ACC112 (cell line): ENCODE results near the gene REEP1.
"Not testable (repeated sequence)": the region's sequence is repeated elsewhere in the genome, so short reads cannot be mapped to it uniquely, and the experiment has no call there.

ENCODE experiments used
- H2AFZ ChIP-seq: fragments of 200-600 bp; sonication (generic); one replicate; pipeline ENCODE4 v1.6.0; 2017; ENCODE audit warnings: antibody characterized with exemption, low read length; ENCODE audit not compliant: unreplicated experiment
- H3K27ac ChIP-seq: fragments of 200-600 bp; sonication (generic); 2 replicates; pipeline ENCODE4 v1.5.1; 2014; ENCODE audit warnings: low read depth, mild to moderate bottlenecking, antibody characterized with exemption, low read length, moderate library complexity
- H3K27me3 ChIP-seq: fragments of 200-600 bp; sonication (generic); 2 replicates; pipeline ENCODE4 v1.6.1; 2014; ENCODE audit warnings: mild to moderate bottlenecking, antibody characterized with exemption, low read length, moderate library complexity, mixed read lengths; ENCODE audit not compliant: insufficient read depth
- H3K36me3 ChIP-seq: fragments of 200-600 bp; sonication (generic); 2 replicates; pipeline ENCODE4 v1.6.1; 2016; ENCODE audit warnings: mild to moderate bottlenecking, antibody characterized with exemption, low read length, moderate library complexity, mixed read lengths; ENCODE audit not compliant: insufficient read depth
- H3K4me1 ChIP-seq: fragments of 200-600 bp; sonication (generic); one replicate; pipeline ENCODE4 v1.6.1; 2016; ENCODE audit warnings: low read length, mixed read lengths; ENCODE audit not compliant: insufficient read depth, unreplicated experiment, control insufficient read depth
- H3K4me3 ChIP-seq: fragments of 200-600 bp; sonication (generic); 2 replicates; pipeline ENCODE4 v1.5.1; 2014; ENCODE audit warnings: mild to moderate bottlenecking, low read depth, low read length
- H3K79me2 ChIP-seq: fragments of 200-600 bp; sonication (generic); one replicate; pipeline ENCODE4 v1.6.0; 2016; ENCODE audit warnings: low read length; ENCODE audit not compliant: control insufficient read depth, unreplicated experiment, insufficient read depth

REEP1 gene

GRCh38 chr2:86235196-86235980, 102.0 kb downstream of the REEP1 start:
- Histone ChIP-seq H3K36me3 (no peaks in the 10 kb centered on the region), H3K27ac (no peak overlapping the region)

GRCh38 chr2:86234563-86235131, 102.8 kb downstream of the REEP1 start:
- no peak overlapping the region for H2AFZ ChIP-seq
- H3K36me3 ChIP-seq = no peaks in the 10 kb centered on the region
- no peaks in the 10 kb centered on the region for H3K4me1 ChIP-seq
- no peak overlapping the region for H3K4me3 ChIP-seq
- H3K79me2 ChIP-seq = no peaks in the 10 kb centered on the region
- H3K27me3 ChIP-seq = peaks cover 24% of the 10 kb centered on the region
- no peak overlapping the region for H3K27ac ChIP-seq

More at GRCh38 chr2:86235196-86235980, 102.0 kb downstream of the REEP1 start:
- no peaks in the 10 kb centered on the region for H3K79me2 ChIP-seq
- H3K27me3 ChIP-seq = peaks cover 26% of the 10 kb centered on the region
- no peak overlapping the region for H3K4me3 ChIP-seq
- no peaks in the 10 kb centered on the region for H3K4me1 ChIP-seq
- H2AFZ ChIP-seq = no peak overlapping the region

- Histone ChIP-seq H3K4me3 (no peak overlapping the region), H3K4me1 (no peaks in the 10 kb centered on the region), H3K36me3 (no peaks in the 10 kb centered on the region), H3K79me2 (no peaks in the 10 kb centered on the region), H3K27ac (no peak overlapping the region), H2AFZ (no peak overlapping the region), H3K27me3 (peaks cover 13% of the 10 kb centered on the region)
Observed at GRCh38 chr2:86233436-86233835, 104.0 kb downstream of the REEP1 start.

GRCh38 chr2:86232910-86233309, 104.5 kb downstream of the REEP1 start:
- Histone ChIP-seq H3K36me3 (no peaks in the 10 kb centered on the region), H3K27ac (no peak overlapping the region), H3K27me3 (peaks cover 10% of the 10 kb centered on the region; the same call in 1 of the 2 replicates), H2AFZ (no peak overlapping the region), H3K4me3 (no peak overlapping the region), H3K79me2 (no peaks in the 10 kb centered on the region), H3K4me1 (no peaks in the 10 kb centered on the region)

- no peaks in the 10 kb centered on the region for H3K36me3 ChIP-seq
- no peaks in the 10 kb centered on the region for H3K79me2 ChIP-seq
- H3K27me3 ChIP-seq = peaks cover 10% of the 10 kb centered on the region; the same call in 1 of the 2 replicates
- H3K4me3 ChIP-seq = no peak overlapping the region
- H3K4me1 ChIP-seq = no peaks in the 10 kb centered on the region
- no peak overlapping the region for H2AFZ ChIP-seq
- no peak overlapping the region for H3K27ac ChIP-seq
Observed at GRCh38 chr2:86232373-86232784, 105.0 kb downstream of the REEP1 start.

GRCh38 chr2:86231680-86232372, 105.6 kb downstream of the REEP1 start:
- Histone ChIP-seq H3K27ac (no peak overlapping the region), H2AFZ (no peak overlapping the region), H3K4me3 (no peak overlapping the region), H3K27me3 (peaks cover 10% of the 10 kb centered on the region; the same call in 1 of the 2 replicates), H3K79me2 (no peaks in the 10 kb centered on the region), H3K4me1 (no peaks in the 10 kb centered on the region), H3K36me3 (no peaks in the 10 kb centered on the region)

GRCh38 chr2:86230961-86231360, 106.5 kb downstream of the REEP1 start:
- Histone ChIP-seq H3K4me3 (no peak overlapping the region), H3K36me3 (no peaks in the 10 kb centered on the region), H3K27me3 (peaks cover 10% of the 10 kb centered on the region; the same call in 1 of the 2 replicates), H2AFZ (no peak overlapping the region), H3K4me1 (no peaks in the 10 kb centered on the region), H3K79me2 (no peaks in the 10 kb centered on the region), H3K27ac (no peak overlapping the region)

GRCh38 chr2:86229221-86229620, 108.2 kb downstream of the REEP1 start:
- H3K27ac ChIP-seq = no peak overlapping the region

GRCh38 chr2:86228574-86228973, 108.9 kb downstream of the REEP1 start:
- H2AFZ ChIP-seq, H3K36me3 ChIP-seq, H3K4me3 ChIP-seq, H3K27ac ChIP-seq, H3K79me2 ChIP-seq, H3K27me3 ChIP-seq, H3K4me1 ChIP-seq: not testable (repeated sequence)

More at GRCh38 chr2:86229221-86229620, 108.2 kb downstream of the REEP1 start:
- Histone ChIP-seq H3K27me3 (no peaks in the 10 kb centered on the region), H3K79me2 (no peaks in the 10 kb centered on the region), H3K4me1 (no peaks in the 10 kb centered on the region), H3K4me3 (no peak overlapping the region), H3K36me3 (no peaks in the 10 kb centered on the region), H2AFZ (no peak overlapping the region)

GRCh38 chr2:86227685-86228084, 109.7 kb downstream of the REEP1 start:
- Histone ChIP-seq H3K27ac (no peak overlapping the region), H2AFZ (no peak overlapping the region), H3K79me2 (no peaks in the 10 kb centered on the region), H3K4me1 (peaks cover 12% of the 10 kb centered on the region), H3K4me3 (no peak overlapping the region), H3K27me3 (no peaks in the 10 kb centered on the region), H3K36me3 (no peaks in the 10 kb centered on the region)
